ENCODE data around the gene PHTF2.
"Not testable (repeated sequence)": the region's sequence is repeated elsewhere in the genome, so short reads cannot be mapped to it uniquely, and the experiment has no call there.

The PHTF2 gene

GRCh38 chr7:77798394-77799077, at the start of gene PHTF2, which contains the start of gene TMEM60:
PHTF2 (plus strand) TSS chr7:77798773.
TMEM60 (minus strand) TSS chr7:77798434; CDS start chr7:77794373, 4,061 bp downstream.
- peak; percentile 95 for FAIRE-seq

GRCh38 chr7:77752016-77752415, 46.6 kb upstream of the PHTF2 start:
- no peak for FAIRE-seq

- no peak for FAIRE-seq
Observed at GRCh38 chr7:77753173-77753572, 45.4 kb upstream of the PHTF2 start.

- no peak for FAIRE-seq
Observed at GRCh38 chr7:77757589-77757988, 41.0 kb upstream of the PHTF2 start.

GRCh38 chr7:77759294-77759889, 39.2 kb upstream of the PHTF2 start:
- FAIRE-seq, result peak; percentile 78

- no peak for FAIRE-seq
Observed at GRCh38 chr7:77760809-77761453, 37.6 kb upstream of the PHTF2 start.

- FAIRE-seq, result no peak
Observed at GRCh38 chr7:77765481-77765880, 33.1 kb upstream of the PHTF2 start.

- no peak for FAIRE-seq
Observed at GRCh38 chr7:77765906-77766800, 32.4 kb upstream of the PHTF2 start.

- FAIRE-seq, result no peak
Observed at GRCh38 chr7:77766801-77767605, 31.6 kb upstream of the PHTF2 start.

- no peak for FAIRE-seq
Observed at GRCh38 chr7:77770316-77770715, 28.3 kb upstream of the PHTF2 start.

GRCh38 chr7:77771901-77772300, 26.7 kb upstream of the PHTF2 start:
- FAIRE-seq, result no peak

- no peak for FAIRE-seq
Observed at GRCh38 chr7:77778535-77778934, 20.0 kb upstream of the PHTF2 start.

GRCh38 chr7:77782383-77782782, 16.2 kb upstream of the PHTF2 start:
- FAIRE-seq, result no peak

- no peak for FAIRE-seq
Observed at GRCh38 chr7:77783111-77783510, 15.5 kb upstream of the PHTF2 start.

GRCh38 chr7:77783545-77783944, 15.0 kb upstream of the PHTF2 start:
- no peak for FAIRE-seq

GRCh38 chr7:77784426-77784825, 14.1 kb upstream of the PHTF2 start:
- not testable (repeated sequence) for FAIRE-seq

- FAIRE-seq, result no peak
Observed at GRCh38 chr7:77786018-77786417, 12.6 kb upstream of the PHTF2 start.

GRCh38 chr7:77786741-77787140, 11.8 kb upstream of the PHTF2 start:
- no peak for FAIRE-seq

GRCh38 chr7:77788327-77788902, 10.2 kb upstream of the PHTF2 start:
- no peak for FAIRE-seq

- FAIRE-seq, result no peak
Observed at GRCh38 chr7:77791336-77791735, 7.2 kb upstream of the PHTF2 start.

- FAIRE-seq, result no peak
Observed at GRCh38 chr7:77791956-77792355, 6.6 kb upstream of the PHTF2 start.

- FAIRE-seq, result no peak
Observed at GRCh38 chr7:77794000-77794399, 4.6 kb upstream of the PHTF2 start.
